Thyroid gland (tissue), 4 donors: ENCODE results near the gene DUS1L.

Source experiments
- CTCF ChIP-seq, 6 experiments: fragments of 200-600 bp in 3 of 6; fragments of 450-650 bp in 3 of 6; sonication (generic) in 3 of 6; IDR thresholded peaks; one replicate each; pipeline ENCODE4 v1.5.1; 2016 to 2019; ENCODE audit warnings: antibody characterized with exemption in 6 of 6, mild to moderate bottlenecking in 2 of 6, inconsistent platforms in 1 of 6, moderate library complexity in 1 of 6
- POLR2A ChIP-seq, 2 donors: fragments of 450-650 bp; IDR thresholded peaks; one replicate each; pipeline ENCODE4 v1.6.1; 2017; ENCODE audit warnings: antibody characterized with exemption in 2 of 2, mild to moderate bottlenecking in 2 of 2, moderate library complexity in 1 of 2

DNA sequence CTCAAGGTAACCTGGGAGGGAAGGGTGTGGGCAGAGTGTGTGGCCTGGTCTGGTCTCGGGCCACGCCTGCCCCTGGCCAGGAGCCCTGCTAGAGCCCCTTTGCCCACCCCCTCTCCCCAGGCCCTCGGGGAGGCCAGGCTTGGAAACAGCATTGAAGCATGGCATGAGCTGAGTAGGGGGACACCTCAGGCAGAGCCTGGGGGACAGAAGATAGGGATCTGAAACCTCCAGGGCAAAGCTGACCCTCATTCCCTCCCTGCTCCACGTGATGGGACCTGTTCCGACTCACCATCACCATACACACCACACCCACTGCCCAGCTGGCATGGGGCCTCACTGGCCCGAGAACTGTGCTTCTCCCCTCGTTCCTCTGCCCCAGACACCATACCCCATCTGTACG is 16.5 kb downstream of the DUS1L start:
- TF ChIP-seq CTCF (IDR thresholded peaks at IDR 0.05) (no peak), POLR2A (IDR thresholded peaks at IDR 0.05) (no peak)
